ENCODE results near the gene IL32. TPM values are rescaled to one million over a fixed set of nuclear protein-coding genes. Genes with fewer than 3 reads are reported as not detected.

IL32 gene
- total and polyA plus RNA-seq, 9 of the 15 experiments (the other 6 are each of a cell fraction or from before 2014, with no cell fraction given) = 0.21 to 2.2 (median 0.37) TPM; not detected in 3

- no peak for TF ChIP-seq AFF1 (IDR thresholded peaks at IDR 0.05; ENCODE audit: low read depth in 1 of 2, partially characterized antibody in 2 of 2)
- no peak for TF ChIP-seq GABPA (tag; conservative IDR thresholded peaks at IDR 0.05; ENCODE audit: low read depth)
- TF ChIP-seq SRF (CRISPR knock-in tag; IDR thresholded peaks at IDR 0.05) = no peak
- TF ChIP-seq JUND (IDR thresholded peaks at IDR 0.05; ENCODE audit: borderline replicate concordance, low read depth, low read length) = no peak
- no peak for TF ChIP-seq JUND (tag; IDR thresholded peaks at IDR 0.05; ENCODE audit: borderline replicate concordance, low read depth, low read length)
- TF ChIP-seq HINFP (tag; conservative IDR thresholded peaks at IDR 0.05; ENCODE audit: low read depth) = no peak
- no peak for TF ChIP-seq ATF3 (IDR thresholded peaks at IDR 0.05)
- no peak for TF ChIP-seq ATF3 (CRISPR knock-in tag; conservative IDR thresholded peaks at IDR 0.05)
- no peak for TF ChIP-seq CBX2 (IDR thresholded peaks at IDR 0.05; ENCODE audit: insufficient read depth, low read length, poor library complexity, severe bottlenecking)
- TF ChIP-seq TAF15 (IDR thresholded peaks at IDR 0.05; ENCODE audit: low read depth, low read length) = no peak
- no peak for TF ChIP-seq ZC3H8 (IDR thresholded peaks at IDR 0.05)
- no peak for TF ChIP-seq MYNN (IDR thresholded peaks at IDR 0.05)
- no peak for TF ChIP-seq MYNN (CRISPR knock-in tag; IDR thresholded peaks at IDR 0.05)
- no peak for TF ChIP-seq SREBF1 (IDR thresholded peaks at IDR 0.05; ENCODE audit: borderline replicate concordance, low read depth, low read length)
- no peak for TF ChIP-seq EP300 (IDR thresholded peaks at IDR 0.05; ENCODE audit: low read length)
- TF ChIP-seq ZBTB1 (CRISPR knock-in tag; IDR thresholded peaks at IDR 0.05; ENCODE audit: borderline replicate concordance, low read depth) = no peak
Measured at GRCh38 chr16:3099732-3100499, 34.5 kb downstream of the IL32 start (continued).
